PC-3 (cell line): ENCODE measurements around the gene ADD3. TPM values are rescaled to one million over a fixed set of nuclear protein-coding genes. Genes with fewer than 3 reads are reported as not detected.

Experiments used
- ATAC-seq: fragments of 200-7000 bp; cut with Tn5 transposase; 2 replicates; pipeline ENCODE4 v1.9.1; 2020; ENCODE audit warnings: mild to moderate bottlenecking, moderate library complexity
- BruUV-seq: library from RNA; stranded (reverse); fragments of 400-500 nt; replicated peaks from 2 replicates; lab custom pipeline; 2021; lab: Mats Ljungman, UMichigan
- CTCF ChIA-PET: fragments of 300-600 bp; sonication (Branson Sonifier 250); formaldehyde crosslinking; loops from one replicate; lab custom pipeline; 2022; ENCODE audit warnings: antibody characterized with exemption; lab: Charles Lee
- POLR2A ChIA-PET: fragments of 300-600 bp; sonication (Branson Sonifier 250); formaldehyde crosslinking; loops from one replicate; lab custom pipeline; 2022; ENCODE audit warnings: antibody characterized with exemption; ENCODE audit not compliant: unreplicated experiment; lab: Charles Lee
- DNase-seq: peaks from one replicate; pipeline ENCODE4 v3.0.0-alpha.2; 2015
- H2AFZ ChIP-seq: fragments of 300-600 bp; sonication (generic); 2 replicates; pipeline ENCODE4 v1.6.0; 2016; ENCODE audit warnings: antibody characterized with exemption, low read length
- H3F3A ChIP-seq: fragments of 300-600 bp; sonication (generic); one replicate; pipeline ENCODE4 v1.6.0; 2017; ENCODE audit warnings: antibody characterized with exemption, low read length, control low read depth, mild to moderate bottlenecking; ENCODE audit not compliant: unreplicated experiment
- H3K27ac ChIP-seq: fragments of 300-600 bp; sonication (generic); 2 replicates; pipeline ENCODE4 v1.5.1; 2016; ENCODE audit warnings: mild to moderate bottlenecking, low read length
- H3K27me3 ChIP-seq: fragments of 300-600 bp; sonication (generic); 2 replicates; pipeline ENCODE4 v1.6.1; 2016; ENCODE audit warnings: low read length, mixed read lengths
- H3K36me3 ChIP-seq: fragments of 300-600 bp; sonication (generic); 2 replicates; pipeline ENCODE4 v1.6.1; 2016; ENCODE audit warnings: low read depth, mixed run types, low read length, mixed read lengths
- H3K4me1 ChIP-seq: fragments of 300-600 bp; sonication (generic); 2 replicates; pipeline ENCODE4 v1.5.1; 2016; ENCODE audit warnings: low read length; ENCODE audit not compliant: insufficient read depth
- H3K4me2 ChIP-seq: fragments of 300-600 bp; sonication (generic); 2 replicates; pipeline ENCODE4 v1.6.0; 2016; ENCODE audit warnings: low read length
- H3K4me3 ChIP-seq: fragments of 300-600 bp; sonication (generic); 2 replicates; pipeline ENCODE4 v1.5.1; 2016; ENCODE audit warnings: mild to moderate bottlenecking, low read length, mixed read lengths
- H3K79me2 ChIP-seq: fragments of 300-600 bp; sonication (generic); 2 replicates; pipeline ENCODE4 v1.6.1; 2017; ENCODE audit warnings: low read length, mixed read lengths
- H3K9ac ChIP-seq: fragments of 300-600 bp; sonication (generic); 2 replicates; pipeline ENCODE4 v1.6.0; 2016; ENCODE audit warnings: mild to moderate bottlenecking, low read length
- H3K9me2 ChIP-seq: fragments of 300-600 bp; sonication (generic); replicated peaks from 2 replicates; pipeline ENCODE4 v1.6.1; 2016; ENCODE audit warnings: mixed run types, low read length, mixed read lengths
- H3K9me3 ChIP-seq: fragments of 300-600 bp; sonication (generic); 2 replicates; pipeline ENCODE4 v1.6.1; 2016; ENCODE audit warnings: low read length, mixed read lengths
- H4K20me1 ChIP-seq: fragments of 300-600 bp; sonication (generic); 2 replicates; pipeline ENCODE4 v1.6.1; 2016; ENCODE audit warnings: low read length, mixed read lengths
- CTCF ChIP-seq: fragments of 300-600 bp; sonication (generic); conservative IDR thresholded peaks from 2 replicates; pipeline ENCODE4 v1.5.1; 2017; ENCODE audit warnings: antibody characterized with exemption, low read depth, mild to moderate bottlenecking, low read length
- EZH2 ChIP-seq: fragments of 300-600 bp; sonication (generic); IDR thresholded peaks from one replicate; pipeline ENCODE4 v1.6.1; 2017; ENCODE audit warnings: antibody characterized with exemption, mild to moderate bottlenecking, low read length; ENCODE audit not compliant: unreplicated experiment
- EZH2phosphoT487 ChIP-seq: fragments of 300-600 bp; sonication (generic); IDR thresholded peaks from 2 replicates; pipeline ENCODE4 v1.6.1; 2018; ENCODE audit warnings: mild to moderate bottlenecking, antibody characterized with exemption, low read length, borderline replicate concordance
- intact Hi-C: fragments of 100-400 bp; cut with micrococcal nuclease; formaldehyde crosslinking; loops from 2 replicates; pipeline ENCODE4 v1.9.0; 2023
- total RNA-seq: library from RNA; depleted of rRNA; stranded (reverse); fragments of >200 nt; gene quantifications from 2 replicates; pipeline ENCODE4 v1.2.3, GENCODE V29; 2014

ADD3 gene
- total RNA-seq, 1 experiment from 2014 or later: 25.7 TPM

GRCh38 chr10:109969760-109970346 lies 37.9 kb upstream of the ADD3 start:
- no TSS peak for BruUV-seq
- no peak overlapping the region for H3K4me3 ChIP-seq
- DNase-seq: no peak
- H3K27ac ChIP-seq: no peak overlapping the region
- no peak for ATAC-seq
- ChIA-PET CTCF (no interaction called here), POLR2A (no interaction called here)
- peaks cover 31% of the 10 kb centered on the region for H3K4me1 ChIP-seq
- TF ChIP-seq EZH2phosphoT487 (no peak), EZH2 (no peak), CTCF (no peak)
- intact Hi-C loops: loop anchor here (5.0 to 10.0 kb wide), 2 partner anchors 37 to 55 kb away; partner anchors contain the start of gene ADD3
- H3K27me3 ChIP-seq: no peaks in the 10 kb centered on the region
- no peaks in the 10 kb centered on the region for H3K79me2 ChIP-seq
- H4K20me1 ChIP-seq: no peaks in the 10 kb centered on the region
- H3K36me3 ChIP-seq: no peaks in the 10 kb centered on the region
- H3K9me3 ChIP-seq: no peaks in the 10 kb centered on the region
- H3K9me2 ChIP-seq: no peaks in the 10 kb centered on the region
- H3F3A ChIP-seq: no peaks in the 10 kb centered on the region
- no peak overlapping the region for H3K4me2 ChIP-seq
- H2AFZ ChIP-seq: no peak overlapping the region
- H3K9ac ChIP-seq: no peak overlapping the region

- H3K79me2 ChIP-seq: no peaks in the 10 kb centered on the region
- BruUV-seq: no TSS peak
- H3K4me1 ChIP-seq: peaks cover 17% of the 10 kb centered on the region
- DNase-seq: no peak
- CTCF ChIA-PET: no interaction called here
- POLR2A ChIA-PET: no interaction called here
- H3K9me2 ChIP-seq: no peaks in the 10 kb centered on the region
- H3K4me3 ChIP-seq: no peak overlapping the region
- intact Hi-C loops: no loop called here
- TF ChIP-seq EZH2phosphoT487: no peak
- no peak for TF ChIP-seq CTCF
- no peak for TF ChIP-seq EZH2
- no peaks in the 10 kb centered on the region for H4K20me1 ChIP-seq
- no peaks in the 10 kb centered on the region for H3K27me3 ChIP-seq
- H3K27ac ChIP-seq: no peak overlapping the region
- ATAC-seq: no peak
- H3F3A ChIP-seq: no peaks in the 10 kb centered on the region
- H3K36me3 ChIP-seq: no peaks in the 10 kb centered on the region
- H3K9ac ChIP-seq: no peak overlapping the region
- H3K9me3 ChIP-seq: no peaks in the 10 kb centered on the region
- H2AFZ ChIP-seq: no peak overlapping the region
- no peak overlapping the region for H3K4me2 ChIP-seq
Observed at GRCh38 chr10:109971634-109972033, 36.1 kb upstream of the ADD3 start.

- Histone ChIP-seq H3K36me3 (no peaks in the 10 kb centered on the region), H3K9ac (no peak overlapping the region), H3K4me3 (no peak overlapping the region), H2AFZ (no peak overlapping the region), H3K4me1 (peaks cover 8% of the 10 kb centered on the region), H3F3A (no peaks in the 10 kb centered on the region), H3K27me3 (no peaks in the 10 kb centered on the region), H3K4me2 (no peak overlapping the region), H3K79me2 (no peaks in the 10 kb centered on the region), H3K27ac (no peak overlapping the region), H3K9me2 (no peaks in the 10 kb centered on the region), H4K20me1 (no peaks in the 10 kb centered on the region), H3K9me3 (no peaks in the 10 kb centered on the region)
- ChIA-PET POLR2A (no interaction called here), CTCF (no interaction called here)
- DNase-seq (no peak), ATAC-seq (no peak)
- intact Hi-C loops: no loop called here
- TF ChIP-seq EZH2: no peak
- TF ChIP-seq EZH2phosphoT487: no peak
- BruUV-seq: no TSS peak
Observed at GRCh38 chr10:109972372-109973001, 35.3 kb upstream of the ADD3 start.
